Stomach smooth muscle (tissue), 2 donors: ENCODE data around the gene ZSCAN10.
"Not testable (repeated sequence)": the region's sequence is repeated elsewhere in the genome, so short reads cannot be mapped to it uniquely, and the experiment has no call there.

Source experiments
- H3K27ac ChIP-seq: one replicate; pipeline ENCODE4 v1.7.0; 2013; ENCODE audit warnings: mild to moderate bottlenecking, low read length, inconsistent platforms
- H3K27me3 ChIP-seq, 2 donors: one replicate each; pipeline ENCODE4 v1.7.0; 2013; ENCODE audit warnings: low read length in 2 of 2; ENCODE audit not compliant: insufficient read depth in 2 of 2, control insufficient read depth in 1 of 2
- H3K36me3 ChIP-seq, 2 donors: one replicate each; pipeline ENCODE4 v1.7.0; 2013; ENCODE audit warnings: low read length in 2 of 2; ENCODE audit not compliant: control insufficient read depth in 2 of 2, insufficient read depth in 2 of 2
- H3K4me1 ChIP-seq: one replicate; pipeline ENCODE4 v1.7.0; 2013; ENCODE audit warnings: low read length; ENCODE audit not compliant: control insufficient read depth, insufficient read depth
- H3K4me3 ChIP-seq, 2 donors: one replicate each; pipeline ENCODE4 v1.7.0; 2013; ENCODE audit warnings: low read length in 2 of 2
- H3K9ac ChIP-seq, 2 donors: one replicate each; pipeline ENCODE4 v1.7.0; 2013; ENCODE audit warnings: low read length in 2 of 2, mild to moderate bottlenecking in 1 of 2
- H3K9me3 ChIP-seq, 2 donors: one replicate each; pipeline ENCODE4 v1.7.0; 2013; ENCODE audit warnings: low read length in 2 of 2; ENCODE audit not compliant: control insufficient read depth in 2 of 2
- donor health status: healthy.
- donor health status: Pancreatic carcinoma.

Gene ZSCAN10

GRCh38 chr16:3142770-3143169 lies 43.7 kb upstream of the ZSCAN10 start:
- no peaks in the 10 kb centered on the region for H3K4me1 ChIP-seq
- no peaks in the 10 kb centered on the region for H3K9me3 ChIP-seq
- H3K27ac ChIP-seq = no peak overlapping the region
- peaks cover 20 to 22% of the 10 kb centered on the region in 2 donors for H3K36me3 ChIP-seq
- H3K4me3 ChIP-seq = no peak overlapping the region
- no peaks in the 10 kb centered on the region for H3K27me3 ChIP-seq
- no peak overlapping the region for H3K9ac ChIP-seq

GRCh38 chr16:3142327-3142726 lies 43.2 kb upstream of the ZSCAN10 start:
- Histone ChIP-seq H3K4me3 (no peak overlapping the region), H3K27me3 (no peaks in the 10 kb centered on the region), H3K4me1 (peaks cover 2% of the 10 kb centered on the region), H3K9me3 (no peaks in the 10 kb centered on the region), H3K27ac (no peak overlapping the region), H3K9ac (no peak overlapping the region), H3K36me3 (peaks cover 20 to 25% of the 10 kb centered on the region in 2 donors)

GRCh38 chr16:3141781-3142311 lies 42.8 kb upstream of the ZSCAN10 start:
- Histone ChIP-seq H3K4me3 (no peak overlapping the region), H3K9me3 (no peaks in the 10 kb centered on the region), H3K9ac (no peak overlapping the region), H3K36me3 (peaks cover 20 to 25% of the 10 kb centered on the region in 2 donors), H3K27me3 (no peaks in the 10 kb centered on the region), H3K27ac (no peak overlapping the region), H3K4me1 (peaks cover 4% of the 10 kb centered on the region)

GRCh38 chr16:3140603-3141427 lies 41.7 kb upstream of the ZSCAN10 start:
- Histone ChIP-seq H3K4me1 (peaks cover 9% of the 10 kb centered on the region), H3K27ac (no peak overlapping the region), H3K27me3 (no peaks in the 10 kb centered on the region), H3K9me3 (no peaks in the 10 kb centered on the region), H3K9ac (no peak overlapping the region), H3K4me3 (no peak overlapping the region), H3K36me3 (peaks cover 20 to 25% of the 10 kb centered on the region in 2 donors)

GRCh38 chr16:3139561-3139960 lies 40.5 kb upstream of the ZSCAN10 start:
- not testable (repeated sequence) for H3K27ac ChIP-seq

GRCh38 chr16:3138823-3139426 lies 39.8 kb upstream of the ZSCAN10 start:
- H3K36me3 ChIP-seq = peaks cover 20 to 25% of the 10 kb centered on the region in 2 donors
- no peaks in the 10 kb centered on the region for H3K27me3 ChIP-seq

More at GRCh38 chr16:3139561-3139960, 40.5 kb upstream of the ZSCAN10 start:
- not testable (repeated sequence) for H3K4me3 ChIP-seq, H3K9me3 ChIP-seq, H3K27me3 ChIP-seq, H3K9ac ChIP-seq
- H3K4me1 ChIP-seq = peaks cover 12% of the 10 kb centered on the region
- peaks cover 20 to 25% of the 10 kb centered on the region in 2 donors for H3K36me3 ChIP-seq

GRCh38 chr16:3138342-3138741 lies 39.2 kb upstream of the ZSCAN10 start:
- peaks cover 20 to 25% of the 10 kb centered on the region in 2 donors for H3K36me3 ChIP-seq
- no peaks in the 10 kb centered on the region for H3K27me3 ChIP-seq
- H3K9ac ChIP-seq = no peak overlapping the region
- no peak overlapping the region for H3K4me3 ChIP-seq
- H3K9me3 ChIP-seq = no peaks in the 10 kb centered on the region
- H3K27ac ChIP-seq = no peak overlapping the region
- peaks cover 18% of the 10 kb centered on the region for H3K4me1 ChIP-seq

More at GRCh38 chr16:3138823-3139426, 39.8 kb upstream of the ZSCAN10 start:
- H3K4me1 ChIP-seq = peaks cover 15% of the 10 kb centered on the region
- H3K27ac ChIP-seq = no peak overlapping the region
- H3K9me3 ChIP-seq = no peaks in the 10 kb centered on the region
- no peak overlapping the region for H3K9ac ChIP-seq
- H3K4me3 ChIP-seq = no peak overlapping the region

GRCh38 chr16:3137267-3137666 lies 38.2 kb upstream of the ZSCAN10 start:
- no peaks in the 10 kb centered on the region for H3K9me3 ChIP-seq
- peaks cover 13 to 24% of the 10 kb centered on the region in 2 donors for H3K36me3 ChIP-seq
- H3K9ac ChIP-seq = no peak overlapping the region
- peaks cover 18% of the 10 kb centered on the region for H3K4me1 ChIP-seq
- H3K27ac ChIP-seq = no peak overlapping the region
- H3K4me3 ChIP-seq = no peak overlapping the region
- H3K27me3 ChIP-seq = no peaks in the 10 kb centered on the region

GRCh38 chr16:3135126-3135715 lies 36.1 kb upstream of the ZSCAN10 start:
- no peaks in the 10 kb centered on the region for H3K27me3 ChIP-seq
- H3K9ac ChIP-seq = peak overlapping the region; percentile 91 to 96
- peaks cover 18% of the 10 kb centered on the region for H3K4me1 ChIP-seq
- H3K9me3 ChIP-seq = no peaks in the 10 kb centered on the region
- H3K36me3 ChIP-seq = peaks cover 4 to 17% of the 10 kb centered on the region in 2 donors
- H3K27ac ChIP-seq = peak overlapping the region; percentile 80
- peak overlapping the region; percentile 94 to 99 for H3K4me3 ChIP-seq

GRCh38 chr16:3134338-3135125 lies 35.4 kb upstream of the ZSCAN10 start, which contains the start of gene ZNF213:
Gene ZNF213, plus strand, starts transcription at chr16:3135029. Its CDS starts 2,252 bp downstream, at chr16:3137281.
- Histone ChIP-seq H3K4me1 (peaks cover 22% of the 10 kb centered on the region), H3K9me3 (no peaks in the 10 kb centered on the region), H3K4me3 (peak within 1 kb of the TSS; percentile 94 to 100), H3K27ac (peak within 1 kb of the TSS; percentile 94), H3K36me3 (peaks cover 4 to 17% of the 10 kb centered on the region in 2 donors), H3K27me3 (no peaks in the 10 kb centered on the region), H3K9ac (peak within 1 kb of the TSS; percentile 98 to 99)
